Measurements from ENCODE around the gene SYCP2L. TPM values are rescaled to one million over a fixed set of nuclear protein-coding genes. Genes with fewer than 3 reads are reported as not detected.

SYCP2L gene
- total and polyA plus RNA-seq, 10 of the 15 experiments (the other 5 are each of a cell fraction or from before 2014, with no cell fraction given) = 0.03 to 0.12 (median 0.04) TPM; not detected in 7

- TF ChIP-seq MLLT1 (IDR thresholded peaks at IDR 0.05) = no peak
- TF ChIP-seq MYB (IDR thresholded peaks at IDR 0.05; ENCODE audit: borderline replicate concordance, low read depth, low read length) = no peak
- no peak for TF ChIP-seq KAT2A (conservative IDR thresholded peaks at IDR 0.05; ENCODE audit: control insufficient read depth, low read depth, low read length)
- no peak for TF ChIP-seq POLR2A (IDR thresholded peaks at IDR 0.05; ENCODE audit: low read depth, low read length)
- no peak for TF ChIP-seq KLF5 (IDR thresholded peaks at IDR 0.05; ENCODE audit: partially characterized antibody)
- TF ChIP-seq CHD1 (IDR thresholded peaks at IDR 0.05; ENCODE audit: low read depth, low read length) = no peak
These were observed 104.3 kb downstream of the SYCP2L start (continued) for GRCh38 chr6:10991115-10991514.

GRCh38 chr6:10993896-10994295 lies 107.0 kb downstream of the SYCP2L start:
- no peak overlapping the region for H3K27ac ChIP-seq (ENCODE audit: control insufficient read depth, insufficient read depth)
- H3K79me2 ChIP-seq (ENCODE audit: control insufficient read depth, insufficient read depth, low read length) = no peaks in the 10 kb centered on the region
- ChIA-PET RAD21 (ENCODE audit: unreplicated experiment) (no interaction called here), CTCF (interaction anchor here (0.6 to 1.2 kb wide), 4 partner anchors 8 to 1645 kb away, joined by 3 to 4 read pairs (median 3); no protein-coding TSS in a partner anchor), POLR2A (no interaction called here), SMC1A (ENCODE audit: uncharacterized antibody, unreplicated experiment) (interaction anchor here (0.7 kb wide), 3 partner anchors 29 to 61 kb away, joined by 3 read pairs; no protein-coding TSS in a partner anchor)
- in situ Hi-C loops (cut with MboI) (no loop called here), intact Hi-C loops (cut with micrococcal nuclease; ENCODE audit: unreplicated experiment) (loop anchor here (5.0 kb wide), 1 partner anchor 43 kb away; no protein-coding TSS in a partner anchor)
- no peak for FAIRE-seq
- H3K4me3 ChIP-seq = no peak overlapping the region
- no peaks in the 10 kb centered on the region for H4K20me1 ChIP-seq (ENCODE audit: control insufficient read depth, insufficient read depth)
- no TSS peak for BruUV-seq (replicated peaks)
- H3K36me3 ChIP-seq (ENCODE audit: control insufficient read depth in 2 of 2, insufficient read depth in 2 of 2, low read length in 1 of 2) = no peaks in the 10 kb centered on the region
- no peaks in the 10 kb centered on the region for H3K27me3 ChIP-seq (replicated peaks in 1 of 2; ENCODE audit: control insufficient read depth in 2 of 2, insufficient read depth in 2 of 2, low read length in 1 of 2)
- H2AFZ ChIP-seq (ENCODE audit: control insufficient read depth, low read depth, low read length) = no peak overlapping the region
- no peaks in the 10 kb centered on the region for H3K9me3 ChIP-seq (replicated peaks; ENCODE audit: control insufficient read depth, insufficient read depth, low read length)
- 59% methylated on average over 6 of the region's 8 CpGs for WGBS (ENCODE audit: insufficient coverage, insufficient replicate concordance, low lambda C conversion rate, missing lambda C conversion rate)
- no peak for DNase-seq (ENCODE audit: low read depth, low spot score)
- no peak overlapping the region for H3K9ac ChIP-seq (ENCODE audit: control insufficient read depth, insufficient read depth, low read length)
- ATAC-seq = no peak
- no peak overlapping the region for H3K4me2 ChIP-seq (ENCODE audit: control insufficient read depth, insufficient read depth)
- no peaks in the 10 kb centered on the region for H3K4me1 ChIP-seq (ENCODE audit: control insufficient read depth, insufficient read depth, low read length)
- TF ChIP-seq E4F1 (IDR thresholded peaks at IDR 0.05; ENCODE audit: borderline replicate concordance, partially characterized antibody) (no peak), RELB (IDR thresholded peaks at IDR 0.05; ENCODE audit: low read depth) (no peak), BCL11A (IDR thresholded peaks at IDR 0.05; ENCODE audit: low read depth, low read length) (no peak), SREBF2 (IDR thresholded peaks at IDR 0.05; ENCODE audit: low read length) (no peak), PRDM15 (CRISPR knock-in tag; IDR thresholded peaks at IDR 0.05) (no peak), GATAD2B (conservative IDR thresholded peaks at IDR 0.05; ENCODE audit: low read depth) (no peak), NFYA (IDR thresholded peaks at IDR 0.05; ENCODE audit: borderline replicate concordance, low read depth, low read length) (no peak)

Measured in GM12878 (cell line).